CD4-positive, CD25-positive, alpha-beta regulatory T cell (primary cell): Measurements from ENCODE around the gene ATP5MC2. TPM values are rescaled to one million over a fixed set of nuclear protein-coding genes. Genes with fewer than 3 reads are reported as not detected.

Experiments
- ATAC-seq, 2 donors: fragments of 150-1000 bp; cut with Tn5 transposase; one replicate each; pipeline ENCODE4 v1.10.0; 2021; ENCODE audit warnings: low read depth in 2 of 2, moderate number of reproducible peaks in 2 of 2, moderate library complexity in 1 of 2
- DNase-seq, 3 donors: peaks; one replicate each; pipeline versions ENCODE4 v3.0.0 to v3.0.0-alpha.2; 2012 to 2022; ENCODE audit warnings: mixed read lengths in 1 of 3
- H3K27ac ChIP-seq: one replicate; pipeline ENCODE4 v1.7.0; 2013; ENCODE audit warnings: mild to moderate bottlenecking, low read length; ENCODE audit not compliant: insufficient read depth, poor library complexity, severe bottlenecking
- H3K27me3 ChIP-seq: one replicate; pipeline ENCODE4 v1.7.0; 2013; ENCODE audit warnings: low read length; ENCODE audit not compliant: control insufficient read depth, insufficient read depth
- H3K36me3 ChIP-seq: one replicate; pipeline ENCODE4 v1.7.0; 2013; ENCODE audit warnings: mild to moderate bottlenecking, low read length, moderate library complexity; ENCODE audit not compliant: control insufficient read depth, insufficient read depth
- H3K4me1 ChIP-seq: 2 replicates; pipeline ENCODE4 v1.7.0; 2013; ENCODE audit warnings: mild to moderate bottlenecking, low read length; ENCODE audit not compliant: insufficient read depth, control insufficient read depth, poor library complexity, severe bottlenecking
- H3K4me3 ChIP-seq: one replicate; pipeline ENCODE4 v1.7.0; 2013; ENCODE audit warnings: low read depth, mild to moderate bottlenecking, low read length, moderate library complexity
- H3K9me3 ChIP-seq, 2 experiments: 1 replicate in 1 of 2; 2 replicates in 1 of 2; pipeline ENCODE4 v1.7.0; 2013; ENCODE audit warnings: low read length in 2 of 2, mild to moderate bottlenecking in 1 of 2, moderate library complexity in 1 of 2; ENCODE audit not compliant: control insufficient read depth in 2 of 2
- H3K27ac Mint-ChIP-seq, 3 donors: one replicate each; pipeline ENCODE4 v1.8.0; 2020 to 2022; ENCODE audit warnings: mild to moderate bottlenecking in 3 of 3, mixed read lengths in 3 of 3, moderate library complexity in 2 of 3
- H3K27me3 Mint-ChIP-seq: one replicate; pipeline ENCODE4 v1.8.0; 2022; ENCODE audit warnings: mild to moderate bottlenecking, mixed read lengths
- H3K36me3 Mint-ChIP-seq: one replicate; pipeline ENCODE4 v1.8.0; 2020; ENCODE audit warnings: mixed read lengths
- H3K4me1 Mint-ChIP-seq, 4 donors: one replicate each; pipeline ENCODE4 v1.8.0; 2020 to 2022; ENCODE audit warnings: mixed read lengths in 4 of 4, mild to moderate bottlenecking in 1 of 4
- H3K4me3 Mint-ChIP-seq, 4 donors: one replicate each; pipeline ENCODE4 v1.8.0; 2020 to 2022; ENCODE audit warnings: mild to moderate bottlenecking in 4 of 4, mixed read lengths in 4 of 4, moderate library complexity in 3 of 4
- H3K9me3 Mint-ChIP-seq, 7 donors: one replicate each; pipeline ENCODE4 v1.8.0; 2020 to 2022; ENCODE audit warnings: mixed read lengths in 7 of 7, mild to moderate bottlenecking in 3 of 7, moderate library complexity in 2 of 7
- polyA plus RNA-seq, 4 donors: library from polyadenylated mRNA; unstranded; fragments of 300-500 nt; fragmentation: Illumina TruSeq; gene quantifications; one replicate each; pipeline ENCODE4 v1.2.3, GENCODE V29; 2021
- total RNA-seq: library from RNA; stranded (reverse); gene quantifications from one replicate; pipeline ENCODE4 v1.2.3, GENCODE V29; 2022

Gene ATP5MC2
- total and polyA plus RNA-seq, 5 donors from 2014 or later, result 228 to 700 (median 644) TPM

DNA sequence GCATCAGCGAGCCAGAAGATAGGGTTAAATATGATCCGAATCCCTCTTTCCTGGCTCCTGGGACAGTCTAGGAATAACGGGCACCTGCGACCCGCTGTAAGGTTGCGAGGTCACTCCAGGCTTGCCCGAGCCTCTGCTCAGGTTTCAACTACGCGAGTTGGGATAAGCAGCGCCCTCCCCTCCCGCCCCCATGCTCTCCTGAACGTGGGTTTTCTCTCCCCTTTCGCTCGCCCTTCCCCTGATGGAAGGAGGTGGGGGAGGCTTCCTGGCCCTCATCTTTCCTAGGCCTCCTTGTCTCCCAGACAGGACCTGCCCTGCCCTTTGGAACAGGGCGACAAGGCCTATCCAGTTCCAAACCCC is 753 bp upstream of the ATP5MC2 start:
- Mint-ChIP-seq H3K4me1 (peaks cover 4 to 33% (median 23%) of the 10 kb centered on the region in 4 donors), H3K27ac (peak overlapping the region in 2 of 3 donors; percentile 34 to 96), H3K9me3 (no peaks in the 10 kb centered on the region), H3K27me3 (peaks cover 30% of the 10 kb centered on the region), H3K4me3 (peak overlapping the region; percentile 91 to 95 (median 92)), H3K36me3 (peaks cover 9% of the 10 kb centered on the region)
- Histone ChIP-seq H3K27ac (no peak overlapping the region), H3K4me3 (peak overlapping the region; percentile 90), H3K36me3 (peaks cover 10% of the 10 kb centered on the region), H3K27me3 (peaks cover 20% of the 10 kb centered on the region), H3K9me3 (no peaks in the 10 kb centered on the region), H3K4me1 (peaks cover 24% of the 10 kb centered on the region)
- no peak for ATAC-seq
- DNase-seq, result peak in 1 of 3 donors; percentile 26

DNA sequence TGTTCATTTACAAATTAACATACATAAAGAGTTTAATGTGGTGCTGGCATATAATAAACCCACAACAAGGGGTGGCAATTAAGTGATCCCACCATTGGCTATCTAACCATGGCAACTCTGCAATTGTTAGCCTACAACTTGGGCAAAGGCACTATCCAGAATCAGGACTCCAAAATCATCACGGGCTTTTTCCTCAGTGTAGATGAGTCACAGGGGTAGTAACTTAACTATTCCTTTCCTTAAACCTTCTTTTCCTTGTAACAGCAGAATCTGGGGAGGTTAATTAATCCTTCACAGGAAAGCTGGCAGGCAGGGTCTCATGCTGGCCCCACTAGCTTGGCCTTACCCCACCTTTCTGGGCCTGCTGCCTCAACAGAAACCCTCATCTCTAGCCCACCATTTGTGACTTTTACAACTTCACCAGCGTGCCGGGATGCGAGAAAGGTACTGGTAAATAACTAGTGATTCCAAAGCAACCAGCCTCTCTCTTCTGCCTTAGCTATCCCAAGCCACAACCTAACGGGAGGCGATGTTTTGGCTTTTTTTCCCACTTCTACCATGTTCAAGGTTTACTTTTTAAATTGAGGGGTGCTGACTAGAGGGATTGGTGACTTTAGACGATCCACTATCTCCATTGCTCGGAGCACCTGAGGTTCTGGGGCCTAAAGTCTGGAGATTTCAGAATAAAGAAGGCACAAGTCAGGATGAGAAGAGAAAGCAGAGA is 744 bp downstream of the ATP5MC2 start:
- peaks cover 30% of the 10 kb centered on the region for H3K27me3 Mint-ChIP-seq
- Histone ChIP-seq H3K4me1 (peaks cover 24% of the 10 kb centered on the region), H3K27ac (peak overlapping the region; percentile 83), H3K4me3 (peak overlapping the region; percentile 90), H3K27me3 (peaks cover 20% of the 10 kb centered on the region), H3K9me3 (no peaks in the 10 kb centered on the region), H3K36me3 (peaks cover 23% of the 10 kb centered on the region)
- peak overlapping the region; percentile 91 to 95 (median 92) for H3K4me3 Mint-ChIP-seq
- peaks cover 10 to 43% (median 30%) of the 10 kb centered on the region in 4 donors for H3K4me1 Mint-ChIP-seq
- DNase-seq (no peak), ATAC-seq (no peak)
- no peaks in the 10 kb centered on the region for H3K9me3 Mint-ChIP-seq
- H3K36me3 Mint-ChIP-seq, result peaks cover 15% of the 10 kb centered on the region
- peak overlapping the region; percentile 83 to 98 (median 96) for H3K27ac Mint-ChIP-seq

DNA sequence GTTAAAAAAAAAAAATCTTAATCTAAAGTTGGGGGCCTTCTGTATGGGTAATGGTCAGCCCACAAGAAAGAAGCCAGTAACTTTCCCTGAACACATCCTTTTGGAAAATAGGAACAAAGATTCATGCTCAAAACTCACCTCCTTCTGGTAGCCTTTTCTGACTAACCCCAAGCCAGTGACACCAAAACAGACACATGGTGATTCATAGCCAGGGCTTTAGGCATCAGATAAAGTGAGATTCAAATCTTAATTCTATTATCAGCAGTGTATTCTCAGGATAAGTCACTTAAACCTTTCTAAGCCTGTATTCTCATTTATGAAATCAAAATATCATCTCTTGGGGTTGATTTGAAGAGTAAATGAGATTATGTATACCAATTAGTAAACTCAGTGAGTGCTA is 4.9 kb downstream of the ATP5MC2 start:
- DNase-seq (no peak), ATAC-seq (no peak)
- no peak overlapping the region for H3K27ac ChIP-seq
- peaks cover 51% of the 10 kb centered on the region for H3K36me3 ChIP-seq
- no peak overlapping the region for H3K4me3 ChIP-seq
- no peaks in the 10 kb centered on the region for H3K27me3 ChIP-seq
- H3K27ac Mint-ChIP-seq, result no peak overlapping the region
- H3K36me3 Mint-ChIP-seq, result peaks cover 29% of the 10 kb centered on the region
- no peaks in the 10 kb centered on the region for H3K9me3 Mint-ChIP-seq
- peaks cover under 1% of the 10 kb centered on the region for H3K27me3 Mint-ChIP-seq
- H3K4me1 Mint-ChIP-seq, result peaks cover 10 to 45% (median 34%) of the 10 kb centered on the region in 4 donors
- no peaks in the 10 kb centered on the region for H3K9me3 ChIP-seq
- no peak overlapping the region for H3K4me3 Mint-ChIP-seq
- H3K4me1 ChIP-seq, result peaks cover 12% of the 10 kb centered on the region

- Histone ChIP-seq H3K27me3 (no peaks in the 10 kb centered on the region), H3K4me1 (peaks cover 7% of the 10 kb centered on the region), H3K4me3 (no peak overlapping the region), H3K27ac (no peak overlapping the region), H3K36me3 (peaks cover 57% of the 10 kb centered on the region), H3K9me3 (no peaks in the 10 kb centered on the region)
- no peaks in the 10 kb centered on the region for H3K27me3 Mint-ChIP-seq
- no peak overlapping the region for H3K4me3 Mint-ChIP-seq
- no peak for ATAC-seq
- peak overlapping the region in 1 of 3 donors; percentile 52 for H3K27ac Mint-ChIP-seq
- no peak for DNase-seq
- H3K4me1 Mint-ChIP-seq, result peaks cover 10 to 38% (median 30%) of the 10 kb centered on the region in 4 donors
- peaks cover 35% of the 10 kb centered on the region for H3K36me3 Mint-ChIP-seq
- H3K9me3 Mint-ChIP-seq, result no peaks in the 10 kb centered on the region
These were observed 5.6 kb downstream of the ATP5MC2 start for GRCh38 chr12:53670308-53670707.

- peaks cover 73% of the 10 kb centered on the region for H3K36me3 ChIP-seq
These were observed 8.8 kb downstream of the ATP5MC2 start for GRCh38 chr12:53667080-53667479.

GRCh38 chr12:53664936-53665335 is 10.9 kb downstream of the ATP5MC2 start:
- Mint-ChIP-seq H3K36me3 (peaks cover 36% of the 10 kb centered on the region), H3K9me3 (no peaks in the 10 kb centered on the region), H3K27ac (no peak overlapping the region), H3K27me3 (no peaks in the 10 kb centered on the region), H3K4me3 (peak overlapping the region in 1 of 4 donors; percentile 79), H3K4me1 (peaks cover 0 to 10% (median 7%) of the 10 kb centered on the region in 4 donors)
- peaks cover 54% of the 10 kb centered on the region for H3K36me3 ChIP-seq
- ATAC-seq, result no peak
- no peak overlapping the region for H3K27ac ChIP-seq
- no peaks in the 10 kb centered on the region for H3K27me3 ChIP-seq
- DNase-seq, result no peak
- H3K4me1 ChIP-seq, result no peaks in the 10 kb centered on the region
- H3K4me3 ChIP-seq, result no peak overlapping the region
- no peaks in the 10 kb centered on the region for H3K9me3 ChIP-seq

More at GRCh38 chr12:53667080-53667479, 8.8 kb downstream of the ATP5MC2 start:
- Histone ChIP-seq H3K4me1 (no peaks in the 10 kb centered on the region), H3K27me3 (no peaks in the 10 kb centered on the region), H3K27ac (no peak overlapping the region), H3K9me3 (no peaks in the 10 kb centered on the region), H3K4me3 (no peak overlapping the region)
- ATAC-seq, result no peak
- Mint-ChIP-seq H3K36me3 (peaks cover 43% of the 10 kb centered on the region), H3K27ac (no peak overlapping the region), H3K27me3 (no peaks in the 10 kb centered on the region), H3K4me1 (peaks cover 6 to 22% (median 15%) of the 10 kb centered on the region in 4 donors), H3K9me3 (no peaks in the 10 kb centered on the region), H3K4me3 (no peak overlapping the region)
- no peak for DNase-seq

- Mint-ChIP-seq H3K4me3 (no peak overlapping the region), H3K4me1 (peaks cover 0 to 4% (median 2%) of the 10 kb centered on the region in 4 donors), H3K9me3 (no peaks in the 10 kb centered on the region), H3K27me3 (no peaks in the 10 kb centered on the region), H3K27ac (no peak overlapping the region), H3K36me3 (peaks cover 28% of the 10 kb centered on the region)
- no peak for ATAC-seq
- DNase-seq, result no peak
- H3K9me3 ChIP-seq, result no peaks in the 10 kb centered on the region
- peaks cover 47% of the 10 kb centered on the region for H3K36me3 ChIP-seq
- no peak overlapping the region for H3K4me3 ChIP-seq
- no peak overlapping the region for H3K27ac ChIP-seq
- no peaks in the 10 kb centered on the region for H3K27me3 ChIP-seq
- no peaks in the 10 kb centered on the region for H3K4me1 ChIP-seq
These were observed 11.7 kb downstream of the ATP5MC2 start for GRCh38 chr12:53664191-53664590.

DNA sequence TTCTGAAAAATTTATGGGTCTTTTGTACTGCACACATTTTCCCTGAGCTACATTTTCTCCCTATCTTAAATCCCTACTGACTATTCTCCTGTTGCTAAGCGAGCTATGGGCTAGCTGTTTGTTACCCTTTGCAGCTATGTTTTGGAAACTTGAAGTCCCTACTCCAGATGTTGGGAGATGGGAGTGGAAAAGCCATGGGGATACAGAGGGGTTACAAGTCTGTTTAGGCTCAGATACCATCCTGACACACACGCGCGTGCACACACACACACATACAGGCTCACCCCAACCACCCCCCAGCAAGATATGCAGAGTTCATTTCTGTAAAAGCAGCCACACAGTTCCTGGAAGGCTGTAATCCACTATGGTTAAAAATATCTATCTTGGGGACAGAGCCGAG is 15.8 kb downstream of the ATP5MC2 start:
- Histone ChIP-seq H3K9me3 (no peaks in the 10 kb centered on the region), H3K27me3 (no peaks in the 10 kb centered on the region), H3K36me3 (peaks cover 20% of the 10 kb centered on the region), H3K27ac (no peak overlapping the region), H3K4me1 (no peaks in the 10 kb centered on the region), H3K4me3 (no peak overlapping the region)
- ATAC-seq (no peak), DNase-seq (no peak)
- no peaks in the 10 kb centered on the region for H3K9me3 Mint-ChIP-seq
- H3K36me3 Mint-ChIP-seq, result peaks cover 15% of the 10 kb centered on the region
- H3K4me3 Mint-ChIP-seq, result no peak overlapping the region
- H3K27me3 Mint-ChIP-seq, result no peaks in the 10 kb centered on the region
- no peak overlapping the region for H3K27ac Mint-ChIP-seq
- peaks cover 0 to under 1% (median under 1%) of the 10 kb centered on the region in 4 donors for H3K4me1 Mint-ChIP-seq
